ENCODE data around the gene BMPR1A. TPM values are rescaled to one million over a fixed set of nuclear protein-coding genes. Genes with fewer than 3 reads are reported as not detected.

The BMPR1A gene
- total RNA-seq, 1 donor, result 3.3 TPM

- H3K4me3 ChIP-seq (ENCODE audit: low read length), result no peak overlapping the region
- H3K4me1 ChIP-seq (ENCODE audit: insufficient read depth, low read length), result no peaks in the 10 kb centered on the region
- H3K9me3 ChIP-seq (ENCODE audit: low read depth, low read length), result no peaks in the 10 kb centered on the region
- no peaks in the 10 kb centered on the region for H3K27me3 ChIP-seq (ENCODE audit: insufficient read depth, low read length)
These were observed 42.9 kb downstream of the BMPR1A start for GRCh38 chr10:86799188-86799845.

GRCh38 chr10:86801995-86802394 lies 45.6 kb downstream of the BMPR1A start:
- no peak overlapping the region for H3K4me3 ChIP-seq (ENCODE audit: low read length)
- no peaks in the 10 kb centered on the region for H3K4me1 ChIP-seq (ENCODE audit: insufficient read depth, low read length)
- no peaks in the 10 kb centered on the region for H3K9me3 ChIP-seq (ENCODE audit: low read depth, low read length)
- no peaks in the 10 kb centered on the region for H3K27me3 ChIP-seq (ENCODE audit: insufficient read depth, low read length)

DNA sequence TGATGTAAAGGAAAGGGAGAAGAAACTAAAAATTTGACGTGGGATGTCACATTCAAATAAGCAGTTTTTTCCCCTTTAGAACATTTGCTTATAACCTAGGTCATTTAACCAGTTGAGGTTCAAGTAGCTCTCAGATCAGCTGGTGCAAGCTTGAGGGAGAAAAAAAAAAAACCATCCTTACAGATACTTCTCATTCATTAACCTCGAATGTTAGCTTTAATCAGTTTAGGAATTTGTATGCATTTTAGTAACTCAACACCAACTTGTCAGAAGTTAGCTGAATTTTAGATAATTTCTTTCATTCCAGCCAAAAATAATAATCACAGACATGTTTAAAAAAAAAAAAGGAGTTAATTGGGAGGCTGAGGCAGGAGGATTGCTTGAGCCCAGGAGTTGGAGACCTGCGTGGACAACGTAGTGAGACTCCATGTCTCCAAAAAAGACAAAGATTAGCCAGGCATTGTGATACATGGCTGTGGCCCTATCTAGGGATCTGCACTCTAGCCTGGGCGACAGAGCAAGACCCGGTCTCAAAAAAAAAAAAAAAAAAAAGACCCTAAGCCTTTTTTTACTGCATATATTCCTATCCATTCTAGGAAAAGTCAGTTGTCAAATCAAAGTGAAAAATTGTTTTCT lies 46.2 kb downstream of the BMPR1A start:
- Histone ChIP-seq H3K27me3 (ENCODE audit: insufficient read depth, low read length) (no peaks in the 10 kb centered on the region), H3K4me1 (ENCODE audit: insufficient read depth, low read length) (no peaks in the 10 kb centered on the region), H3K9me3 (ENCODE audit: low read depth, low read length) (no peaks in the 10 kb centered on the region), H3K4me3 (ENCODE audit: low read length) (no peak overlapping the region)

DNA sequence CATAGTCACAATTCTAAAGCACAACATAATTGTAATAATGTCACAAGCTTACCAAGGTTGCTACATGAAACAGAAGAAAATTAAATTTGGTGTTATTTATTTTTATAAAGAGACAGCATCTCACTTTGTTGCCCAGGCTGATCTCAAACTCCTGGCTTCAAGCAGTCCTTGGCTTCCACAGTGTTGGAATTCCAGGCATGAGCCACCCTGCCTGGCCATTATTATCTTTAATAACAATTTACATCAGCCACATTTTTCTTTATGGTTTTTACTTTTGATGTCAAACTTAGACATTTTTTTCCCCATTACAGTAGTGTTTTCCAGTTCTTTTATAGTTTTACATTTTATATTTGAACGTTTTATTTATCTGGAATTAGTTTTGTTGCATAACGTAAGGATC lies 46.7 kb downstream of the BMPR1A start:
- Histone ChIP-seq H3K4me1 (ENCODE audit: insufficient read depth, low read length) (no peaks in the 10 kb centered on the region), H3K9me3 (ENCODE audit: low read depth, low read length) (no peaks in the 10 kb centered on the region), H3K27me3 (ENCODE audit: insufficient read depth, low read length) (no peaks in the 10 kb centered on the region), H3K4me3 (ENCODE audit: low read length) (no peak overlapping the region)

GRCh38 chr10:86804805-86805204 lies 48.4 kb downstream of the BMPR1A start:
- H3K4me1 ChIP-seq (ENCODE audit: insufficient read depth, low read length), result no peaks in the 10 kb centered on the region
- no peaks in the 10 kb centered on the region for H3K27me3 ChIP-seq (ENCODE audit: insufficient read depth, low read length)
- H3K9me3 ChIP-seq (ENCODE audit: low read depth, low read length), result no peaks in the 10 kb centered on the region
- no peak overlapping the region for H3K4me3 ChIP-seq (ENCODE audit: low read length)

DNA sequence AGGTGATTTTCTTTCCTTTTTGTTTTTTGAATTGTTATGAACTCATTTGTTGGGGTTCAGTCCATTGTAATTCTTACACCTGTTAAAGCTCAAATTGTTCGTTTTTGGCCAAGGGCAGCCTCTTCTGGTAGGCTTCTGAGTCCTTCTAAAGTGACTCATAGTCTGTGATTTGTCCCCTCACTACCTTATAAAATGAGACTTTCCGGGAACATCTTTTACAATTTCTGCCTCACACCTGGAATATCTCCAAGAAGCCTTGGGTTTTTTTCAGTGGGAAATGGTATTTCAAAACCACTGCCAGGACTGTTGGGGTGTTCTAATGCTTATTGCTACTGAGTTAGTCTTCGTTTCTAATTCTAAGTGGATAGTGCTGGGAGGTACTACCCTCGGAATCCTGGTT lies 56.7 kb downstream of the BMPR1A start:
- H3K27me3 ChIP-seq (ENCODE audit: insufficient read depth, low read length), result no peaks in the 10 kb centered on the region
- no peaks in the 10 kb centered on the region for H3K4me1 ChIP-seq (ENCODE audit: insufficient read depth, low read length)
- no peaks in the 10 kb centered on the region for H3K9me3 ChIP-seq (ENCODE audit: low read depth, low read length)
- no peak overlapping the region for H3K4me3 ChIP-seq (ENCODE audit: low read length)

DNA sequence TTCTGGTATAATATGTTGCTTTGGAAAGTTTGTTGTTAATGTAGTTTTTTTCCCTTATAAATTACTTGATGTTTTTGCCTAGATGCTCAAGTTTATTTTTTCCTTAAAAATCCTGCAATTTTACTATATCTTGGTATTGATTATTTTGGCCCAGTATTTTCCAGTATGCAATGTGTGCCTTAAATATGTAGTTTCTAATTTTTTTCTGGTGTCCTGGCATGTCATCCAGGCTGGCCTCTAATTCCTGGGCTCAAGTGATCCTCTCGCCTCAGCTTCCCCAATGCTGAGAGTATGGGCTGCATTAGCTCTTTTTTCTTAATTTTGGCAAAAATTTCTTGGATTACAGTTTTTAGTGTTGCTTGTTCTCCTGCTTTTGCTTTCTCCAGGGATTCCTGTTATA lies 57.6 kb downstream of the BMPR1A start:
- Histone ChIP-seq H3K27me3 (ENCODE audit: insufficient read depth, low read length) (no peaks in the 10 kb centered on the region), H3K4me1 (ENCODE audit: insufficient read depth, low read length) (no peaks in the 10 kb centered on the region), H3K4me3 (ENCODE audit: low read length) (no peak overlapping the region), H3K9me3 (ENCODE audit: low read depth, low read length) (no peaks in the 10 kb centered on the region)

DNA sequence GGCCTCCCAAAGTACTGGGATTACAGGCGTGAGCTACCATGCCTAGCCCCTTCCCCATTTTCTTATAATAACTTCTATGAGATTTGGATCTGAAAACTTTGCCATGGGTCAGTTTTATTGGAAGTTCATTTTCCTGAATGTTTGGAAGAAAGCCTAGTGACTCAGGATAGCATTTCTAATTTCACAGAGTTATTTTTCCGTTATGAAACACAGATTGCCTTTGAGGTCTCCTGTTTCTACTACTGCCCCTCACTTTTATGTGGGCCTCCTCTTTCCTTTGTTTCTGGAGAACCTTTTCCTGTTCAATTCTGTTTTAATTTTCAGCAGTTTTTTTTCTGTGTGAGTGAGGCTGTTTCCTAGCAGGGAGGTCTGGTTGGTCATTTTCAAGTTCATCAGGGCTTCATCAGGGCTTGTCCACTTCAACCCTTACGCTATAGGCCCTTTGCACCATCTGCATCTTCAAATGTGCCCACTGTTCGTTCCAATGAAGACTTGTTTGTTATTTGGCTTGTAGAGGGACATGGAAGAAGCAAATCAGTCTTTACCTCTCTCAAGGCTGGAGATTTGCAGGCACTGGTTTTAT lies 58.7 kb downstream of the BMPR1A start:
- Histone ChIP-seq H3K4me1 (ENCODE audit: insufficient read depth, low read length) (no peaks in the 10 kb centered on the region), H3K27me3 (ENCODE audit: insufficient read depth, low read length) (no peaks in the 10 kb centered on the region), H3K9me3 (ENCODE audit: low read depth, low read length) (no peaks in the 10 kb centered on the region), H3K4me3 (ENCODE audit: low read length) (no peak overlapping the region)

GRCh38 chr10:86815640-86816039 lies 59.2 kb downstream of the BMPR1A start:
- Histone ChIP-seq H3K4me3 (ENCODE audit: low read length) (no peak overlapping the region), H3K4me1 (ENCODE audit: insufficient read depth, low read length) (no peaks in the 10 kb centered on the region), H3K27me3 (ENCODE audit: insufficient read depth, low read length) (no peaks in the 10 kb centered on the region), H3K9me3 (ENCODE audit: low read depth, low read length) (no peaks in the 10 kb centered on the region)

DNA sequence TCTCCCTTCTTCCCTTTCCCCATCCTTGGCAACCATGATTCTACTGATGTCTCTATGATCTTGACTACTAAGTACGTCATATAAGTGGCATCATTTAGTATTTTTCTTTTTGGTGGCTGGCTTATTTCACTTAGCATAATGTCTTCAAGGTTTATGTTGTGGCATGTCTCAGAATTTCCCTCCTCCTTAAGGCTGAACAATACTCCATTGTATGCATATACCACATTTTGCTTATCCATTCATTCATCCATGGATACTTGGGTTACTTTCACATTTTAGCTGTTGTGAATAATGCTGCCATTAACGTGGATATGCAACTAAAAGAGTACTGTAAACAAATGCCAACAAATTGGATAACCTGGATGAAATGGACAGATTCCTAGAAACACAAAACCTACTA lies 60.8 kb downstream of the BMPR1A start:
- no peaks in the 10 kb centered on the region for H3K4me1 ChIP-seq (ENCODE audit: insufficient read depth, low read length)
- no peaks in the 10 kb centered on the region for H3K27me3 ChIP-seq (ENCODE audit: insufficient read depth, low read length)
- no peak overlapping the region for H3K4me3 ChIP-seq (ENCODE audit: low read length)
- H3K9me3 ChIP-seq (ENCODE audit: low read depth, low read length), result no peaks in the 10 kb centered on the region

- H3K4me3 ChIP-seq (ENCODE audit: low read length), result no peak overlapping the region
- H3K4me1 ChIP-seq (ENCODE audit: insufficient read depth, low read length), result no peaks in the 10 kb centered on the region
- H3K27me3 ChIP-seq (ENCODE audit: insufficient read depth, low read length), result no peaks in the 10 kb centered on the region
- no peaks in the 10 kb centered on the region for H3K9me3 ChIP-seq (ENCODE audit: low read depth, low read length)
These were observed 63.1 kb downstream of the BMPR1A start for GRCh38 chr10:86819567-86819966.

- H3K4me1 ChIP-seq (ENCODE audit: insufficient read depth, low read length), result no peaks in the 10 kb centered on the region
- no peaks in the 10 kb centered on the region for H3K9me3 ChIP-seq (ENCODE audit: low read depth, low read length)
- no peak overlapping the region for H3K4me3 ChIP-seq (ENCODE audit: low read length)
- H3K27me3 ChIP-seq (ENCODE audit: insufficient read depth, low read length), result no peaks in the 10 kb centered on the region
These were observed 64.1 kb downstream of the BMPR1A start for GRCh38 chr10:86820509-86820908.

GRCh38 chr10:86821388-86821999 lies 65.1 kb downstream of the BMPR1A start:
- Histone ChIP-seq H3K4me3 (ENCODE audit: low read length) (no peak overlapping the region), H3K9me3 (ENCODE audit: low read depth, low read length) (no peaks in the 10 kb centered on the region), H3K4me1 (ENCODE audit: insufficient read depth, low read length) (no peaks in the 10 kb centered on the region), H3K27me3 (ENCODE audit: insufficient read depth, low read length) (no peaks in the 10 kb centered on the region)

DNA sequence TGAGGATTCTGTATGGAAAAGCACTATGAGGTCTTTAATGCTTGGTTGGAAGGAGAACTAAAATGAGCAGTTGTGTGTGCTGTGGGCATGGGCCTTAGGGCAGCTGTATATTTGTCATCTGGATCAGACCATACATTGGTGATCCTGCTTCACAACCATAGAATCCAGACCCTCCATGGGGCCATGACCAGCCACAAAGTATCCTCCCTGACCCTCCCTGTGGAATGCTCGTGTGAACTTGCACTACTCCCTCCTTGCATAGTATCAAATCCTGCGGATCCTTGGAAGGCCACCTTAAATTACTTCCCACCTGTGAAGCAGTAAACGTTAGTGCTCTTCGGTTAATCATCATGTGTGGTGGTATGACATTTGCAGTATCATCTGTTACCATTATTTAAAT lies 67.1 kb downstream of the BMPR1A start:
- Histone ChIP-seq H3K4me3 (ENCODE audit: low read length) (no peak overlapping the region), H3K27me3 (ENCODE audit: insufficient read depth, low read length) (no peaks in the 10 kb centered on the region), H3K4me1 (ENCODE audit: insufficient read depth, low read length) (no peaks in the 10 kb centered on the region), H3K9me3 (ENCODE audit: low read depth, low read length) (no peaks in the 10 kb centered on the region)

- Histone ChIP-seq H3K9me3 (ENCODE audit: low read depth, low read length) (no peaks in the 10 kb centered on the region), H3K27me3 (ENCODE audit: insufficient read depth, low read length) (no peaks in the 10 kb centered on the region), H3K4me3 (ENCODE audit: low read length) (no peak overlapping the region), H3K4me1 (ENCODE audit: insufficient read depth, low read length) (no peaks in the 10 kb centered on the region)
These were observed 67.7 kb downstream of the BMPR1A start for GRCh38 chr10:86824151-86824550.
